CD4-positive, CD25-positive, alpha-beta regulatory T cell (primary cell): Measurements from ENCODE around the gene SNED1. TPM values are rescaled to one million over a fixed set of nuclear protein-coding genes. Genes with fewer than 3 reads are reported as not detected.
A peak's percentile ranks its signal among the peaks of the same experiment; 100 is the strongest.

ENCODE experiments used
- ATAC-seq, 2 donors: fragments of 150-1000 bp; cut with Tn5 transposase; one replicate each; pipeline ENCODE4 v1.10.0; 2021; ENCODE audit warnings: low read depth in 2 of 2, moderate number of reproducible peaks in 2 of 2, moderate library complexity in 1 of 2
- DNase-seq, 3 donors: peaks; one replicate each; pipeline versions ENCODE4 v3.0.0 to v3.0.0-alpha.2; 2012 to 2022; ENCODE audit warnings: mixed read lengths in 1 of 3
- H3K27ac ChIP-seq: one replicate; pipeline ENCODE4 v1.7.0; 2013; ENCODE audit warnings: mild to moderate bottlenecking, low read length; ENCODE audit not compliant: insufficient read depth, poor library complexity, severe bottlenecking
- H3K27me3 ChIP-seq: one replicate; pipeline ENCODE4 v1.7.0; 2013; ENCODE audit warnings: low read length; ENCODE audit not compliant: control insufficient read depth, insufficient read depth
- H3K36me3 ChIP-seq: one replicate; pipeline ENCODE4 v1.7.0; 2013; ENCODE audit warnings: mild to moderate bottlenecking, low read length, moderate library complexity; ENCODE audit not compliant: control insufficient read depth, insufficient read depth
- H3K4me1 ChIP-seq: 2 replicates; pipeline ENCODE4 v1.7.0; 2013; ENCODE audit warnings: mild to moderate bottlenecking, low read length; ENCODE audit not compliant: insufficient read depth, control insufficient read depth, poor library complexity, severe bottlenecking
- H3K4me3 ChIP-seq: one replicate; pipeline ENCODE4 v1.7.0; 2013; ENCODE audit warnings: low read depth, mild to moderate bottlenecking, low read length, moderate library complexity
- H3K9me3 ChIP-seq, 2 experiments: 1 replicate in 1 of 2; 2 replicates in 1 of 2; pipeline ENCODE4 v1.7.0; 2013; ENCODE audit warnings: low read length in 2 of 2, mild to moderate bottlenecking in 1 of 2, moderate library complexity in 1 of 2; ENCODE audit not compliant: control insufficient read depth in 2 of 2
- H3K27ac Mint-ChIP-seq, 3 donors: one replicate each; pipeline ENCODE4 v1.8.0; 2020 to 2022; ENCODE audit warnings: mild to moderate bottlenecking in 3 of 3, mixed read lengths in 3 of 3, moderate library complexity in 2 of 3
- H3K27me3 Mint-ChIP-seq: one replicate; pipeline ENCODE4 v1.8.0; 2022; ENCODE audit warnings: mild to moderate bottlenecking, mixed read lengths
- H3K36me3 Mint-ChIP-seq: one replicate; pipeline ENCODE4 v1.8.0; 2020; ENCODE audit warnings: mixed read lengths
- H3K4me1 Mint-ChIP-seq, 4 donors: one replicate each; pipeline ENCODE4 v1.8.0; 2020 to 2022; ENCODE audit warnings: mixed read lengths in 4 of 4, mild to moderate bottlenecking in 1 of 4
- H3K4me3 Mint-ChIP-seq, 4 donors: one replicate each; pipeline ENCODE4 v1.8.0; 2020 to 2022; ENCODE audit warnings: mild to moderate bottlenecking in 4 of 4, mixed read lengths in 4 of 4, moderate library complexity in 3 of 4
- H3K9me3 Mint-ChIP-seq, 7 donors: one replicate each; pipeline ENCODE4 v1.8.0; 2020 to 2022; ENCODE audit warnings: mixed read lengths in 7 of 7, mild to moderate bottlenecking in 3 of 7, moderate library complexity in 2 of 7
- polyA plus RNA-seq, 4 donors: library from polyadenylated mRNA; unstranded; fragments of 300-500 nt; fragmentation: Illumina TruSeq; gene quantifications; one replicate each; pipeline ENCODE4 v1.2.3, GENCODE V29; 2021
- total RNA-seq: library from RNA; stranded (reverse); gene quantifications from one replicate; pipeline ENCODE4 v1.2.3, GENCODE V29; 2022

The SNED1 gene
- total and polyA plus RNA-seq, 5 donors from 2014 or later: 1.7 to 170 (median 2.5) TPM

DNA sequence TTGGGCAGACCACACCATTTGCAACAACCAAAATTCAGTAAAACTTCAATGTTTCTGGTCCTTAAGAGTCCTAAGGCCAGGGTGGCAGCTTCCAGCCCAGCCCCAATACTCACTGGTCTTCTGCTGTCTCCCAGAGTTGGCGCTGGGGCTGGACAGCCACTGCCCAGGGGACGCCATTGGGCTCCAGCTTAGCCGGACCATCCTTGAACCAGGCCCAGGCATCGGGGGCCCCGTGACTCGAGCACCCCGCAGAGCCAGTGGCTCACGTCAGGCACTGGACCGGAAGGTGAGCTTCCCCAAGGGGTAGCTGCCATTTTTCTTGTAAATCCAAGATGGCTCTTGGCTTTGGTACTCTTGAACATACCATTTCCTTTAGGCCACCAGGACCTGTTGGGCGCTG is 21.8 kb downstream of the SNED1 start:
- no peaks in the 10 kb centered on the region for H3K4me1 ChIP-seq
- H3K27me3 ChIP-seq: no peaks in the 10 kb centered on the region
- H3K9me3 Mint-ChIP-seq: peaks cover 0 to 10% (median 3%) of the 10 kb centered on the region in 7 donors
- H3K36me3 ChIP-seq: no peaks in the 10 kb centered on the region
- H3K4me3 Mint-ChIP-seq: no peak overlapping the region
- H3K27me3 Mint-ChIP-seq: peaks cover 10% of the 10 kb centered on the region
- peaks cover 9 to 11% of the 10 kb centered on the region in 2 experiments for H3K9me3 ChIP-seq
- ATAC-seq: no peak
- no peak overlapping the region for H3K4me3 ChIP-seq
- no peak overlapping the region for H3K27ac Mint-ChIP-seq
- H3K27ac ChIP-seq: no peak overlapping the region
- no peaks in the 10 kb centered on the region for H3K4me1 Mint-ChIP-seq
- DNase-seq: no peak
- H3K36me3 Mint-ChIP-seq: no peaks in the 10 kb centered on the region

DNA sequence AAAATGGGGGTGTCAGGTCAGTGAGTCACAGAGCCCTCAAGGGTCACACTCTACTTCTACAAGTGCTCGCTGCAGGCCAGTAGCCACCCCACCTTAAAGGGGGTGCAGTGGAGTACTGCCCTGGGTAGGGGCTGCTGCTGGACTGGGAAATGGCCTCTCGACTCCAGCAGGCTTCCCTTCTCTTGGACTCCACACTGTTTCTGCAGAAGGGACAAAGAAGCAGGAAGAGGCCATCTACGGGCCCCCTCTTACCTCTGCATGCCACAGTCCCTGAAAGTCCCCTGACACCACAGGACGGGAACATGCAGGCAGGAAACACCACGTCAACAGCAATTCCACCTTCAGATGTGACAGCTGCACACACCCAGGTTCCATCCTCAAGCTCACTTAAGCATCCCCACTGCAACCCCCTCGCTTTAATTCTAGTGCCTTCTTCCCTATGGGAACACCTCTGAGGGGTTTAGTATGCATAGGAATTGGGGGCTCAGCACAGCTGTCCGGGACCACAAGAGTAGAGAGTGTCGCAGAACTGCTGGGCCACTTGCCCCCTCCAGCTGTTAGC is 22.3 kb downstream of the SNED1 start:
- H3K9me3 ChIP-seq: peaks cover 14 to 16% of the 10 kb centered on the region in 2 experiments
- no peaks in the 10 kb centered on the region for H3K36me3 ChIP-seq
- Mint-ChIP-seq H3K27ac (no peak overlapping the region), H3K4me3 (peak overlapping the region in 1 of 4 donors; percentile 36), H3K36me3 (no peaks in the 10 kb centered on the region), H3K27me3 (peaks cover 10% of the 10 kb centered on the region), H3K4me1 (peaks cover 0 to 4% (median 0%) of the 10 kb centered on the region in 4 donors), H3K9me3 (peaks cover 3 to 14% (median 6%) of the 10 kb centered on the region in 7 donors)
- ATAC-seq (no peak), DNase-seq (no peak)
- no peak overlapping the region for H3K4me3 ChIP-seq
- no peaks in the 10 kb centered on the region for H3K27me3 ChIP-seq
- H3K4me1 ChIP-seq: no peaks in the 10 kb centered on the region
- H3K27ac ChIP-seq: no peak overlapping the region

DNA sequence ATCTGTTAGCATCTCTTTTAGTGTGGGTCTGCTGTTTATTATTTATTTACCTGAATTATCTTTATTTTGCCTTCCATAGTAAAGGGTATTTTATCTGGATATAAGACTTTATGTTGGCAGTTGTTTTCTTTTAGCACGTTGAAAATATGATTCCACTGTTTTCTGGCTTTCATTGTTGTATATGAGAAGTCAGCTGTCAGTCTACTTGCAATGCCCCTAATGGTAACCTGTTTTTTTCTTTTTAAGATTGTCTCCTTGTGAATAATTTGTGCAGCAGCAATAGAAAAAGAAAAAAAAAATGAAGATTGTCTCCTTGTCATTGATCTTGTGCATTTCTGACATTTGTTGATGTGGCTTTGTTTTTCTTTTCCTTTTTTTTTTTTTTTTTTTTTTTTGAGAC is 27.2 kb downstream of the SNED1 start:
- peaks cover 3 to 24% (median 16%) of the 10 kb centered on the region in 7 donors for H3K9me3 Mint-ChIP-seq
- no peak overlapping the region for H3K4me3 ChIP-seq
- H3K27me3 Mint-ChIP-seq: peaks cover 14% of the 10 kb centered on the region
- ATAC-seq: no peak
- DNase-seq: no peak
- H3K36me3 Mint-ChIP-seq: peaks cover 7% of the 10 kb centered on the region
- H3K27me3 ChIP-seq: no peaks in the 10 kb centered on the region
- no peak overlapping the region for H3K27ac ChIP-seq
- H3K4me1 Mint-ChIP-seq: peaks cover 0 to 4% (median 0%) of the 10 kb centered on the region in 4 donors
- peaks cover 2% of the 10 kb centered on the region for H3K36me3 ChIP-seq
- H3K27ac Mint-ChIP-seq: no peak overlapping the region
- H3K4me1 ChIP-seq: no peaks in the 10 kb centered on the region
- H3K9me3 ChIP-seq: peaks cover 24 to 30% of the 10 kb centered on the region in 2 experiments
- H3K4me3 Mint-ChIP-seq: peak overlapping the region in 1 of 4 donors; percentile 30

DNA sequence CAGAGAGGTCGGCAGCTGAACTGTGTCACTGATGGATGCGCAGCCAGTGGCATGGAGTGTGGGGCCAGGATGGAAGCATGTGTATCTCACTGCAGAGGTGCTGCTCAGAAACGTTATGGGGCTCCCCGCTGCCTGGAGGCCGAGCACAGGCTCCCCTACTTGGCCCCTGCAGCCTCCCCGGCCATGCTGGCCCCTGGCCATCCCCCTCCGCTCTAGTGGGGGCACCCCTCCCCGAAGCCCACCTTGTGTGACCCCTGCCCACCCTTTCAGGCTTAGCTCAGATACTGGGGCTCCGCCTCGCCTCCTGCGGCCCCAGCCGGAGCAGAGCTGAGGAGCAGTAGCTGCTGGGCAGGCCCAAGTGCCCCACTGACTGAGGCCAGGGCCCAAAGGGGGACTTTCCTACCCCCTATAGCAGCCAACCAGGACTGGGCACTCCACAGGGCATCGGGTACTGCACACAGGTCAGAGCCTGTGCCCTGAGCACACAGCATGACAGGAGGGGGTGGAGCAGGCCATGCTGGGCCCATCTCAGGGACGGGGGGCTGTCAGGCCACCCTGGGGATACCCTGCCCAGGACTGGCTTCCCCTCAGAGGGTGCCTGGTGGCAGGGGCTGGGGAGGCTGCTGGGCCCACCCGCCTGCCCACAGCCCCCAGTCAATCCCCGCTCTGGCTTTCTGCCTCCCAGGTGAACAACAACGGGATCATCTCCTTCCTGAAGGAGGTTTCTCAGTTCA is 31.3 kb downstream of the SNED1 start:
- Mint-ChIP-seq H3K9me3 (peaks cover 2 to 22% (median 14%) of the 10 kb centered on the region in 7 donors), H3K36me3 (peaks cover 7% of the 10 kb centered on the region), H3K4me1 (peaks cover 0 to 4% (median 1%) of the 10 kb centered on the region in 4 donors), H3K27me3 (peaks cover 10% of the 10 kb centered on the region), H3K4me3 (no peak overlapping the region), H3K27ac (no peak overlapping the region)
- no peak overlapping the region for H3K27ac ChIP-seq
- H3K9me3 ChIP-seq: peaks cover 19 to 23% of the 10 kb centered on the region in 2 experiments
- H3K4me1 ChIP-seq: no peaks in the 10 kb centered on the region
- no peaks in the 10 kb centered on the region for H3K27me3 ChIP-seq
- no peak overlapping the region for H3K4me3 ChIP-seq
- DNase-seq (no peak), ATAC-seq (no peak)
- H3K36me3 ChIP-seq: peaks cover 5% of the 10 kb centered on the region

DNA sequence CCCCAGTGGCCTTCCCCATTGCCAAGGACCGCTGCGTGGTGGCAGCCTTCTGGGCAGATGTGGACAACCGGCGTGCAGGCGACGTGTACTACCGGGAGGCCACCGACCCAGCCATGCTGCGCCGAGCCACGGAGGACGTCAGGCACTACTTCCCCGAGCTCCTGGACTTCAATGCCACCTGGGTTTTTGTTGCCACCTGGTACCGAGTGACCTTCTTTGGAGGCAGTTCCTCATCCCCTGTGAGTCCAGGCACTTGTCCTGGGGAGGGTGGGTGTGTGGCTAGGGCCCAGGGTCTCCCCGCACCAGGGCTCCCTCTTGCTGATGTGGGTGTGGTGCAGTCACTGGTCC is 31.9 kb downstream of the SNED1 start:
- H3K36me3 ChIP-seq: peaks cover 5% of the 10 kb centered on the region
- no peak overlapping the region for H3K27ac Mint-ChIP-seq
- peaks cover 14 to 18% of the 10 kb centered on the region in 2 experiments for H3K9me3 ChIP-seq
- H3K4me3 Mint-ChIP-seq: no peak overlapping the region
- no peaks in the 10 kb centered on the region for H3K27me3 ChIP-seq
- H3K36me3 Mint-ChIP-seq: peaks cover 7% of the 10 kb centered on the region
- H3K27me3 Mint-ChIP-seq: peaks cover 13% of the 10 kb centered on the region
- H3K9me3 Mint-ChIP-seq: peaks cover 2 to 18% (median 13%) of the 10 kb centered on the region in 7 donors
- H3K4me1 Mint-ChIP-seq: peaks cover 0 to 4% (median 1%) of the 10 kb centered on the region in 4 donors
- H3K4me1 ChIP-seq: no peaks in the 10 kb centered on the region
- ATAC-seq (no peak), DNase-seq (no peak)
- H3K27ac ChIP-seq: no peak overlapping the region
- no peak overlapping the region for H3K4me3 ChIP-seq

DNA sequence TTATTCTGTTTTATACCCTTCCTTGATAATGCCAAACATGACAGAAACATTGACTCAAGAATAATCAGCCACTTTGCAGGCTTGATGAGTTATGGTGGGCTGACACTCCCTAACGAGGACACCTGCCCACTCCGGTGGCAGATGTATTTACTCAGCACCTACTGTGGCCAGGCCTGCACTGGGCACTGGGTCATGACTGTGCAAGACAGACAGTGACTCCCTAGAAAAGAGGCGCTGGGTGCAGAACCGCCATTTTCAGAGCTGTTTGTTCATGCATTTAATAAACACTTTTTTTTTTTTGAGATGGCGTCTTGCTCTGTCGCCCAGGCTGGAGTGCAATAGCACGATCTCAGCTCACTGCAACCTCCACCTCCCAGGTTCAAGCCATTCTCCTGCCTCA is 32.5 kb downstream of the SNED1 start:
- Histone ChIP-seq H3K9me3 (peaks cover 8 to 12% of the 10 kb centered on the region in 2 experiments), H3K4me1 (no peaks in the 10 kb centered on the region), H3K27me3 (no peaks in the 10 kb centered on the region), H3K4me3 (no peak overlapping the region), H3K36me3 (peaks cover 5% of the 10 kb centered on the region), H3K27ac (no peak overlapping the region)
- no peak for DNase-seq
- no peak overlapping the region for H3K4me3 Mint-ChIP-seq
- peaks cover 13% of the 10 kb centered on the region for H3K27me3 Mint-ChIP-seq
- no peak overlapping the region for H3K27ac Mint-ChIP-seq
- peaks cover 0 to 2% (median 0%) of the 10 kb centered on the region in 4 donors for H3K4me1 Mint-ChIP-seq
- peaks cover 0 to 16% (median 8%) of the 10 kb centered on the region in 7 donors for H3K9me3 Mint-ChIP-seq
- peaks cover 7% of the 10 kb centered on the region for H3K36me3 Mint-ChIP-seq
- no peak for ATAC-seq

DNA sequence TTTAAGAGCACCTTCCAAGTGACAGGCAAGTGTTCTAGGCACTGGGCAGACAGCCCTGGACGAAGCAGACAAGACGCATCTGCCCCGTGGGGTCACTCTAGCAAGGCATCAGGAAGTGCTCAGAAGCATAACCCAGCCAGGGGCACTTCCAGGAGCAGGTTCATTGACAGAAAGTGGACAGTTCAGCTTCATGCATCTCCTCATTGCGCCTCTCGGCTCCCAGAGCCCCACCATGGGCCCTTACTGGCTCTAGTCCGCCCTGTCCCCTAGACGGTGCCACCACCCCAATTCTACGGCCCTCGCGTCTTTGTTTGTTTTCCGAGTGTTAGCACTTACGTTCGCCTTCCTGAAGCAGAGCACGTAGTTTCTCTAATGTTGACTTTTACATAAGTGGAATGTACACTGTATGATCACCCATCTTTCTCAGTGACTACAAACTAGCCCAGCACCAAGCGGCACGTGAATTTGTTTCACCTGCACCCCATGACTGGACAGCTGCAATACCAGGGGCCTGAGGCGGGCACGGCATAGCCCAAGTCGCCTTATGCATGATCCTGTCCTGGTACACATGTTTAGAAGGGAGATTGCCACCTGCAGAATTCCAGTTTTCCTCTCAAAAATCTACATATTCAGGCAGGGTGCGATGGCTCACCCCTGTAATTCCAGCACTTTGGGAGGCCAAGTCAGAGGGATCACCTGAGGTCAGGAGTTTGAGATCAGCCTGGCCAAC is 33.2 kb downstream of the SNED1 start:
- no peak overlapping the region for H3K27ac Mint-ChIP-seq
- peaks cover 2 to 5% of the 10 kb centered on the region in 2 experiments for H3K9me3 ChIP-seq
- peaks cover 2% of the 10 kb centered on the region for H3K4me1 ChIP-seq
- DNase-seq (no peak), ATAC-seq (no peak)
- no peaks in the 10 kb centered on the region for H3K27me3 ChIP-seq
- H3K27ac ChIP-seq: no peak overlapping the region
- peaks cover 0 to 14% (median 3%) of the 10 kb centered on the region in 7 donors for H3K9me3 Mint-ChIP-seq
- no peak overlapping the region for H3K4me3 ChIP-seq
- peaks cover 0 to 3% (median 1%) of the 10 kb centered on the region in 4 donors for H3K4me1 Mint-ChIP-seq
- peaks cover 13% of the 10 kb centered on the region for H3K27me3 Mint-ChIP-seq
- H3K36me3 ChIP-seq: peaks cover 5% of the 10 kb centered on the region
- peaks cover 3% of the 10 kb centered on the region for H3K36me3 Mint-ChIP-seq
- H3K4me3 Mint-ChIP-seq: peak overlapping the region in 1 of 4 donors; percentile 69
